Vagina (tissue), 2 donors: Measurements from ENCODE around the gene METTL2B.

Source experiments
- CTCF ChIP-seq, 3 experiments: fragments of 450-650 bp in 2 of 3; fragments of 200-600 bp in 1 of 3; sonication (generic) in 1 of 3; IDR thresholded peaks; one replicate each; pipeline ENCODE4 v1.5.1; 2017 to 2019; ENCODE audit warnings: antibody characterized with exemption in 3 of 3, mild to moderate bottlenecking in 2 of 3, moderate library complexity in 2 of 3
- POLR2A ChIP-seq, 2 donors: fragments of 450-650 bp; IDR thresholded peaks; one replicate each; pipeline ENCODE4 v1.6.1; 2017; ENCODE audit warnings: antibody characterized with exemption in 2 of 2, mild to moderate bottlenecking in 2 of 2, moderate library complexity in 2 of 2
- POLR2AphosphoS5 ChIP-seq, 2 donors: sonication (generic); formaldehyde crosslinking; IDR thresholded peaks; one replicate each; pipeline ENCODE4 v1.9.0; 2017; ENCODE audit warnings: antibody characterized with exemption in 2 of 2, mild to moderate bottlenecking in 2 of 2, low read depth in 1 of 2; ENCODE audit not compliant: insufficient read depth in 1 of 2

- TF ChIP-seq POLR2A (IDR thresholded peaks at IDR 0.05), result no peak
- no peak for TF ChIP-seq CTCF (IDR thresholded peaks at IDR 0.05)
- no peak for TF ChIP-seq POLR2AphosphoS5 (IDR thresholded peaks at IDR 0.05; ENCODE audit: insufficient read depth in 1 of 2, low read depth in 1 of 2)
These were observed 54.2 kb downstream of the METTL2B start for GRCh38 chr7:128530855-128531104.
